Caco-2 (cell line): ENCODE measurements around the gene GZMA. TPM values are rescaled to one million over a fixed set of nuclear protein-coding genes. Genes with fewer than 3 reads are reported as not detected.

ENCODE experiments used
- BruUV-seq: library from RNA; stranded (reverse); fragments of 400-500 nt; replicated peaks from 2 replicates; lab custom pipeline; 2021; lab: Mats Ljungman, UMichigan
- CTCF ChIA-PET: fragments of 300-600 bp; sonication (Branson Sonifier 250); formaldehyde crosslinking; loops from one replicate; lab custom pipeline; 2022; ENCODE audit warnings: antibody characterized with exemption; lab: Charles Lee
- POLR2A ChIA-PET: fragments of 300-600 bp; sonication (Branson Sonifier 250); formaldehyde crosslinking; loops from one replicate; lab custom pipeline; 2022; ENCODE audit warnings: antibody characterized with exemption; lab: Charles Lee
- DNase-seq, 2 experiments: peaks; one replicate each; pipeline versions ENCODE4 v3.0.0 to v3.0.0-alpha.2; 2020 to 2022
- H3K27me3 ChIP-seq: replicated peaks from 2 replicates; pipeline ENCODE4 v1.6.0; 2011; ENCODE audit warnings: low read length; ENCODE audit not compliant: control insufficient read depth, insufficient read depth
- H3K36me3 ChIP-seq: 2 replicates; pipeline ENCODE4 v1.5.1; 2011; ENCODE audit warnings: low read length; ENCODE audit not compliant: control insufficient read depth, insufficient read depth
- H3K4me1 ChIP-seq: fragments of 250-450 bp; sonication (Bioruptor Pico); 2 replicates; pipeline ENCODE4 v1.5.1; 2020; ENCODE audit warnings: mild to moderate bottlenecking
- H3K4me3 ChIP-seq: 2 replicates; pipeline ENCODE4 v1.5.1; 2011; ENCODE audit warnings: low read depth, mild to moderate bottlenecking, control low read depth, low read length
- H3K9me3 ChIP-seq: fragments of 250-450 bp; sonication (Bioruptor Pico); 2 replicates; pipeline ENCODE4 v1.5.1; 2020; ENCODE audit warnings: mild to moderate bottlenecking, moderate library complexity
- H3K27ac Mint-ChIP-seq: one replicate; pipeline ENCODE4 v1.8.0; 2022; ENCODE audit warnings: mixed read lengths; ENCODE audit not compliant: unreplicated experiment
- H3K27me3 Mint-ChIP-seq: one replicate; pipeline ENCODE4 v1.8.0; 2022; ENCODE audit warnings: mixed read lengths; ENCODE audit not compliant: insufficient read depth, unreplicated experiment
- H3K36me3 Mint-ChIP-seq: one replicate; pipeline ENCODE4 v1.8.0; 2022; ENCODE audit warnings: mild to moderate bottlenecking, mixed read lengths; ENCODE audit not compliant: insufficient read depth, unreplicated experiment
- H3K4me1 Mint-ChIP-seq: one replicate; pipeline ENCODE4 v1.8.0; 2022; ENCODE audit warnings: low read depth, mixed read lengths; ENCODE audit not compliant: unreplicated experiment
- H3K4me3 Mint-ChIP-seq: one replicate; pipeline ENCODE4 v1.8.0; 2022; ENCODE audit warnings: mild to moderate bottlenecking, moderate library complexity, mixed read lengths; ENCODE audit not compliant: unreplicated experiment
- H3K9me3 Mint-ChIP-seq: one replicate; pipeline ENCODE4 v1.8.0; 2022; ENCODE audit warnings: mixed read lengths; ENCODE audit not compliant: unreplicated experiment
- intact Hi-C: fragments of 100-400 bp; cut with micrococcal nuclease; formaldehyde crosslinking; loops from one replicate; pipeline ENCODE4 v1.10.0; 2022; ENCODE audit not compliant: unreplicated experiment
- total RNA-seq: library from RNA; stranded (reverse); gene quantifications from 2 replicates; pipeline ENCODE4 v1.2.3, GENCODE V29; 2022
- TF ChIP-seq, protein P1 (sequence below), 2 experiments: fragments of 200-600 bp in 1 of 2; IDR thresholded peaks; 1 replicate in 1 of 2; 2 replicates in 1 of 2; pipeline versions ENCODE4 v1.5.1 to v1.8.0; 2011 to 2022; ENCODE audit warnings: antibody characterized with exemption in 1 of 2, control low read depth in 1 of 2, inconsistent platforms in 1 of 2, low read depth in 1 of 2, low read length in 1 of 2, mild to moderate bottlenecking in 1 of 2, moderate library complexity in 1 of 2; ENCODE audit not compliant: insufficient read depth in 1 of 2, severe bottlenecking in 1 of 2, unreplicated experiment in 1 of 2

GZMA gene
- total RNA-seq, 1 experiment from 2014 or later, result not detected

DNA sequence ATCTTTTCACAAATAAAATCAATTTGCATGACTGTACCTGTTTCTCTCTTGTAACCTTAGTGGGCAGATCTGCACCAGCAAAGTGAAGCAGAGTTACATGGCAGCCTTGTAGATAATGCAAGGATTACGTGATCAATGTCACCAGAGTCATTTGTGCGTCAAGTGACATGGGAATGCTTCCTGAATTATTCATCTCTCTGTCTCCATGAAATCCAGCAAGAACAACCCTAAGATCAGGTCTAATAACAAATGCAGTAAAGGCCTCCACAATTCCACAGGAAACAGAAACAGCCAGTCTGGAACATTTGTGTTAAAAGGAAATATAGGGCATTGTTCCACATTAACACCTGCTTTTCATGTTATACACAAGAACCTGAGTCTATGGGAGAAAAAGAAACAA lies 7.8 kb downstream of the GZMA start:
- CTCF ChIA-PET, result no interaction called here
- H3K4me1 Mint-ChIP-seq, result no peaks in the 10 kb centered on the region
- intact Hi-C loops, result no loop called here

DNA sequence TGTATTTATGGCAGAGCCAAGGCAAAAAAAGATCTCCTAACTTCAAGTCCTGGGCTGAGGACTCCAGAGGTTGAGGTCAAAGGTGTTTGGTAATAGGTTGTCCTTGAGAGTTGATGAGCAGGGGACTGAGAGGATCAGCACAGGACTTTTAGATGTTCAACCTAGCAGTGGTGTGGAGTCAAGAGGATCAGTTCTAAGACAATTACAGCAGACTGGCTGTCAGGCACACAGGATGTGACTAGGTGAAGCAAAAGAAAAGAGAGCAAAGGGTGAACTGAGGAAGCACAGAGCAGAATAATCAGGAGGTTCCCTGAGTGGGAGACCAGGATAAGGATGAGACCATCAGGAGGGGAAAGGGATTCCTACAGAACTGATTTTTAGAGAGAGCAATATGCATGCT lies 10.9 kb downstream of the GZMA start:
- no TSS peak for BruUV-seq
- ChIA-PET CTCF (no interaction called here), POLR2A (no interaction called here)
- DNase-seq, result no peak
- Mint-ChIP-seq H3K36me3 (no peaks in the 10 kb centered on the region), H3K27ac (no peak overlapping the region), H3K9me3 (no peaks in the 10 kb centered on the region), H3K27me3 (peaks cover 16% of the 10 kb centered on the region), H3K4me3 (no peak overlapping the region), H3K4me1 (no peaks in the 10 kb centered on the region)
- H3K4me3 ChIP-seq, result no peak overlapping the region
- no peaks in the 10 kb centered on the region for H3K36me3 ChIP-seq
- TF ChIP-seq, protein P1, sequence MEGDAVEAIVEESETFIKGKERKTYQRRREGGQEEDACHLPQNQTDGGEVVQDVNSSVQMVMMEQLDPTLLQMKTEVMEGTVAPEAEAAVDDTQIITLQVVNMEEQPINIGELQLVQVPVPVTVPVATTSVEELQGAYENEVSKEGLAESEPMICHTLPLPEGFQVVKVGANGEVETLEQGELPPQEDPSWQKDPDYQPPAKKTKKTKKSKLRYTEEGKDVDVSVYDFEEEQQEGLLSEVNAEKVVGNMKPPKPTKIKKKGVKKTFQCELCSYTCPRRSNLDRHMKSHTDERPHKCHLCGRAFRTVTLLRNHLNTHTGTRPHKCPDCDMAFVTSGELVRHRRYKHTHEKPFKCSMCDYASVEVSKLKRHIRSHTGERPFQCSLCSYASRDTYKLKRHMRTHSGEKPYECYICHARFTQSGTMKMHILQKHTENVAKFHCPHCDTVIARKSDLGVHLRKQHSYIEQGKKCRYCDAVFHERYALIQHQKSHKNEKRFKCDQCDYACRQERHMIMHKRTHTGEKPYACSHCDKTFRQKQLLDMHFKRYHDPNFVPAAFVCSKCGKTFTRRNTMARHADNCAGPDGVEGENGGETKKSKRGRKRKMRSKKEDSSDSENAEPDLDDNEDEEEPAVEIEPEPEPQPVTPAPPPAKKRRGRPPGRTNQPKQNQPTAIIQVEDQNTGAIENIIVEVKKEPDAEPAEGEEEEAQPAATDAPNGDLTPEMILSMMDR (IDR thresholded peaks at IDR 0.05; ENCODE audit: insufficient read depth in 1 of 2, low read depth in 1 of 2, low read length in 1 of 2, severe bottlenecking in 1 of 2, unreplicated experiment in 1 of 2), result no peak
- no peaks in the 10 kb centered on the region for H3K9me3 ChIP-seq
- H3K27me3 ChIP-seq, result no peaks in the 10 kb centered on the region
- intact Hi-C loops, result no loop called here
- no peaks in the 10 kb centered on the region; the same call in 1 of the 2 replicates for H3K4me1 ChIP-seq

More for the DNA sequence above, 7.8 kb downstream of the GZMA start:
- H3K27me3 Mint-ChIP-seq, result peaks cover 16% of the 10 kb centered on the region
- H3K4me3 Mint-ChIP-seq, result no peak overlapping the region
- TF ChIP-seq, protein P1 (IDR thresholded peaks at IDR 0.05; ENCODE audit: insufficient read depth in 1 of 2, low read depth in 1 of 2, low read length in 1 of 2, severe bottlenecking in 1 of 2, unreplicated experiment in 1 of 2), result no peak
- BruUV-seq, result no TSS peak
- Histone ChIP-seq H3K27me3 (no peaks in the 10 kb centered on the region), H3K9me3 (no peaks in the 10 kb centered on the region), H3K4me1 (no peaks in the 10 kb centered on the region; the same call in 1 of the 2 replicates), H3K4me3 (no peak overlapping the region), H3K36me3 (no peaks in the 10 kb centered on the region)
- H3K27ac Mint-ChIP-seq, result no peak overlapping the region
- H3K36me3 Mint-ChIP-seq, result no peaks in the 10 kb centered on the region
- no peaks in the 10 kb centered on the region for H3K9me3 Mint-ChIP-seq
- DNase-seq, result no peak
- POLR2A ChIA-PET, result no interaction called here

DNA sequence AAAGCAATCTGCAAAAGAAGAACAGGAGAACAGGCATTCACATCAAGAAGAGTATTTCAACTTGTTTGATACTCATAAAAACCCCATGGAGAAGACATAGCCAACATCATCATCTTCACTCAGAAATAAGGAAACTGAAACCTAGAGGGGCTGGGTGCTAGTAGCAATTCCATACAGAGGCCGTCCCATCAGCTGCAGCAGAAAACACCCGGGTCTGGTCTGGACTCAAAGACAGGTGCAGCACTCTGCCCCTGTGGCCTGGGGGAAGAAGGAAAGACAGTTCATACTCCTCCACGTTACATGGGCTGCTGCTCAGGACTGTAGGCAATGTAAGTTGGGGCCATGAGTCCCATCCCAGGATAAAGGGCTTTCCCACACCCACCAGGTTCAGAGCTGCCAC lies 11.6 kb downstream of the GZMA start:
- intact Hi-C loops, result no loop called here
- Histone ChIP-seq H3K4me3 (no peak overlapping the region), H3K4me1 (no peaks in the 10 kb centered on the region; the same call in 1 of the 2 replicates), H3K36me3 (no peaks in the 10 kb centered on the region), H3K9me3 (no peaks in the 10 kb centered on the region), H3K27me3 (no peaks in the 10 kb centered on the region)
- Mint-ChIP-seq H3K27ac (no peak overlapping the region), H3K4me1 (no peaks in the 10 kb centered on the region), H3K27me3 (peaks cover 16% of the 10 kb centered on the region), H3K4me3 (no peak overlapping the region), H3K36me3 (no peaks in the 10 kb centered on the region), H3K9me3 (no peaks in the 10 kb centered on the region)
- CTCF ChIA-PET, result no interaction called here
- BruUV-seq, result no TSS peak
- POLR2A ChIA-PET, result no interaction called here
- TF ChIP-seq, protein P1 (IDR thresholded peaks at IDR 0.05; ENCODE audit: insufficient read depth in 1 of 2, low read depth in 1 of 2, low read length in 1 of 2, severe bottlenecking in 1 of 2, unreplicated experiment in 1 of 2), result no peak
- no peak for DNase-seq
